ENCODE results near the gene VSTM2B.

Gene VSTM2B

DNA sequence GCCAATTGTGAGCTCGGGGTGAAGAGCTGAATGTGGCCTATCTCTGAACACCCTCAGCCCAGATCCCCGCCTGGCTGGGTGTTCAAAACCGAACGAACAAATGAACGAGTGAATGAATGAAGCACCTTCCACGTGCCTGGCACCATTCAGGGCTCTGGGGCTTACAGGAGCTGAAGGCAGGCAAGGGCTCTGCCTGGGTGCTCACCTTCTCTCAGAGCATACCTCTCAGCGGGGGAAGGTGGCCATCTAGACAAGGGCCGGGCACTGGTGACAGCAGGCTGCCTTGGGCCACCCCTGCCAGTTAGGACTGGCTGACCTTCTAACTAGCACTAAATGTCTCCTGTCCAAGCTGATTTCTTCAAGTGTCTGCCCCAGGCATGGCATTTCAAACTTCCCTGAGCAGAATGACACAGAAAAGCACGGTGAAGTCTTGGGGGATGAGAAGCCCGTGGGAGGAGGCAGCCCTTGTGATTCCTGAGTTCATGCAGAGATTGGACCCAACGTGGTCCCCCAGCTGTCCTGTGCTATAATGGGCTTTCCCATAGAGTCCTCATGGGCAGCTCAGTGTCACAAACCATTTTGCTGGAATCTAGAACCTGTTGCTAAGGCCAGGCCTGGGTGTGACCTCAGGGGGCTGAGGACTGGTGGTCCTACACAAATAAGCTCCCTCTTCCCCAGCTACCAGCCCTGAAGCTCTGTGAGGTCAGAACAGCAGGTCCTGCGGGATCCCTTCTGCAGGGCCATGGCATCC, 27.9 kb upstream of the VSTM2B start:
- no peak for DNase-seq

DNA sequence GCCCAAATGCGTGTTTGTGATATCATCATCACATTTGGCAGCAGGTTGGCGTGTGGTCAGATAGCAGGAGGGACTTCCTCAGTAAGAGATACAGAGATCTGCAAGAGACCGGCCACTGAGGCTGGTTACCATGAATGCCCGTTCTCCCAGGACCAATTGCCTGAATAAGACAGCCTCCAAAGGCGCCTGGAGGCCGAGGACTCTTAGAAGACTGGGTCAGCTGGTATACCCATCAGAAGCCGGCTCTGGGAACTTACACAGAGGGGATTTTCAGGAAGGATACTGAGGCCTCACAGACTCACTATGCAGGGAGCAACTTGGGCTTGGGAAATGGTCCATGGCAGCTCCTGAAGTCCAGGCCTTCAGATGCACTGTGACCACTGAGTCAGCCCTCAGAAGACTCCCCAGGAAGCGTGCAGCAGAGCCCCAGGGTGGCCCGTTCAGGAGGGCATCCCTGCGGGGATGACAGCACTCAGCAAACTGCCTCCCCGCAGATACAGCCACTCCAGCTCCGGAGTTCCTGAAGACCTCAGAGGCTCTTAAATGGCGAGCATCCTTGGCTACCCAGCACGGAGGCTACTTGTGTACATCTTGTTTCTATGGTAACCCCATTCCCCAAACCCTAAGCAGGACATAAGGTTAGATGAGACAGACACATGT, 26.4 kb upstream of the VSTM2B start:
- DNase-seq = no peak

DNA sequence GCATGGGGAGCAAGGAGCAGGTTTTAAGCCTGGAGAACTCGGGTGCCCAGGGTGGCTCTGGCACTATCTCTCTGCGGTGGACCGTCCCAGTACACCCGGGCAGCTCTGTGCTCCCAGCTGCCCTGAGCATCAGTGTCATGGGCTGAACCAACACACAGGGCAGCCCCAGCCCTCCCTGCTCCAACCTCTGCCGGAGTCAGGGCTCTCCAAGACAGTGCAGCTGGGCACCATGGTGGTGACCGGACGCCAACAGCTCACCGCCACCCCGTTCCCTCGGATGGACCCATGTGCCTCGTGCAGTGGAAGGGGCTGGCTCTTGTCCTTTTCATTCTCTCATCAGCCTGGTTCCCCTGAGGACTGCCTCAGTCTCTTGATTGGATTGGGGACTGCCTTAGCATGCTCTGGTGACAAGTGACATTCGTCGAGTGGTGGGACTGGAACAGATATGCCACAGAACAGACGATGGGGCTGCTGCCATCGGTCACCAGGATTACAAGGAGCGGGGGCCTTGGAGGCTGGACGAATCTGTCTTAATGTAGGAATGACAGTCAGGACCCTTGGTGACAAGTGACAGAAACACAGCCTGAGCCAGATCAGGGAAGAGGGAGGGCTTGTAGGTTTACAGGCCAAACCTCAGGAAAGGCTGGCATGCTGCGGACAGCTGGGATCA, 25.7 kb upstream of the VSTM2B start:
- no peak for DNase-seq

DNA sequence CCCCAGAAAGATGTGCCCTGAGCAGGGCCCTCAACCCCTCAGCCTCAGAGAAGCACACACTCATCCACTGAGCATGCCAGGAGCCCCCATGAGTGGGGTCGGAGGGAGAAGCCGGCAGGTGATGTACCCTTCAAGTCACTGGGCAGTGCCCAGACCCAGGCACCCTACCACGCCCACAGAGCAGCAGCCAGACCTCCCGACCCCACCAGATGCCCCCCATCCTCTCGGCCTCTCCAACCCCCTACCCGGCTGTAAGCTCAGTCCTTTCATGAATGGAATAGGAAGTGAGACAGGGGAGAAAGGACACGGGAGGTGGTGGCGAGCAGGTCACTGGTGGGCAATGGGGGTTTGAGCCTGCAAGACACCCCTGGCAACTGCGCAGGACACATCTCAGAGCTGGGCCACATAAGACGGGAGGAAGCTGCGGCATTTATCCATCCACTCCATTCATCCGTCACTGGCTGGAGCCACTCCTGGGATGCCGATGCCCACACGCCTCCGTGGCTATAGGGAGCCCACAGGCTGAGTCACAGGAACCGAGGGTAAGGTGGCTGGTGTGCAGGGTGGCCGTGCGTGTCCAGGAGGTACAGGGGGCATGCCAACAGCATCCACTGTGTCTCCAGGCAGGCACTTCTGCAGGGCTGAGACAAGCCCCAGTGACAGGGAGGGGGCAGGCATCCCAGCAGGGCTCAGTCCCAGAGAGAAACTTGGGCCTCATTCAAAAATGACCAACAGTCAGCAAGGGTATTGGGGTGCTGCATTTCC, 23.8 kb upstream of the VSTM2B start:
- no peak for DNase-seq

GRCh38 chr19:29502581-29502850, 23.3 kb upstream of the VSTM2B start:
- DNase-seq = no peak

DNA sequence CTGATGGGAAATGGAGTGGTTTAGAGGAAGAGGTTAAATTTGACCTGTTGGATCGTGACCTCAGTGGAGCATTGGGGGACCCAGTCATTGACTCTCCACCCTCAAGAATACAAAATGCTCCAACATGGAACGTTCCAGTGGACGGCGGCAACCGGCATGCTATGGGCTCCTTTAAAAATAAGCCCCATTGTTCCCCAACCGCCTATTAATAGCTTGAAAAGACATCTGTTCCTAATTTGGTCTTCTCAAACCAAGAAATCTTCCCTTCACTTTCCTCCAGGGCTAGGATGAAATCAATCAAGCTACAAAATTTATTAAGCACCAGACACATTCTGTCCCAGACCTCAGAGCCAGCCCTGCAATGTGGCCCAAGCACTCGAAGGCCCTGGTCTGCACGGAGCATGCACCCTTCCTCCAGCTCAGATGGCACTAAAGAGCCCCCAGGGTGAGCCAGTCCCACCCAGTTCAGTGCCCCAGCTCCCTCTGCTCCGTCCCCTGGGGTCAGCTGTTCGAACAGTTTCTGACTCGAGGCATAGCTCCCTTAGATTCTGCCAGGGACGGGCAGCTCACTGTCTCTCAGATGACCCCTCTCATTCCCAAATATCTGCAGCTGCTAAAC, 22.5 kb upstream of the VSTM2B start:
- no peak for DNase-seq

- DNase-seq = no peak
Observed at GRCh38 chr19:29503785-29504184, 22.0 kb upstream of the VSTM2B start.

- no peak for DNase-seq
Observed at GRCh38 chr19:29504454-29504853, 21.3 kb upstream of the VSTM2B start.

GRCh38 chr19:29505097-29505824, 20.5 kb upstream of the VSTM2B start:
- DNase-seq = no peak

DNA sequence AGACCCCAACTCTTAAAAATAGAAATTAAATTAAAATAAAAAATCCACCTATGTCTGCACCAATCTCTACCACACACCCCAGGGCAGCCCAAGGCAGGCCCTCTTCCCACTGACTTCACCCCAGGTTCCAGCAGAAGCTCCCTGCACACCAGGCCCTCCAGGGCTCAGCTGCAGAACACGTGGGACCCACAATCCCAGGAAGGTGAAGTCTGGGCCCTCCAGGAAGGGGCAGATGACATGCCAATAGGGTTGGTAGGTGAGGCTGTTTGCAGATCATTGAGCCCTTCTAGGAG, 19.2 kb upstream of the VSTM2B start:
- no peak for DNase-seq

GRCh38 chr19:29507081-29507860, 18.5 kb upstream of the VSTM2B start:
- no peak for DNase-seq

- DNase-seq = no peak
Observed at GRCh38 chr19:29508181-29508580, 17.6 kb upstream of the VSTM2B start.

DNA sequence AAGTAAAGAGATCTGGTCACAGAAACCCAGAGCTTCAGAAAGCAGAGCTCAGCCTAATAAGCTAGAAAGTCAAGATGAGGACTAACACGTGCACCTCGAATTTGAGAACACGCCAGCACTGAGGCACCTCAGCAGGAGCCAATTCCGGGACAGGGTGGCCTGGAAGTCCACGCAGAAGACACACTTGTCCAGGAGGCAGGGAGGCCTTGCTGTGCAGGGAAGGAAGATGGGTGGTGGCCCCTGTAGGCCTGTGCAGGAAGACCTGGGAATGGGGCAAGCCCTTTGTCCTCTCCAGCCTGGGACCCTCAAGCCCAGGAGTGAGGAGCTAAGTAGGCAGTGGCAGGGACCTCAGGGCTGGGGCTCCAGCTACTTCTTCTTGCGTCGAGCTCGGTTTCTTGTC, 16.3 kb upstream of the VSTM2B start:
- DNase-seq = no peak

- no peak for DNase-seq
Observed at GRCh38 chr19:29510701-29511265, 15.0 kb upstream of the VSTM2B start.

DNA sequence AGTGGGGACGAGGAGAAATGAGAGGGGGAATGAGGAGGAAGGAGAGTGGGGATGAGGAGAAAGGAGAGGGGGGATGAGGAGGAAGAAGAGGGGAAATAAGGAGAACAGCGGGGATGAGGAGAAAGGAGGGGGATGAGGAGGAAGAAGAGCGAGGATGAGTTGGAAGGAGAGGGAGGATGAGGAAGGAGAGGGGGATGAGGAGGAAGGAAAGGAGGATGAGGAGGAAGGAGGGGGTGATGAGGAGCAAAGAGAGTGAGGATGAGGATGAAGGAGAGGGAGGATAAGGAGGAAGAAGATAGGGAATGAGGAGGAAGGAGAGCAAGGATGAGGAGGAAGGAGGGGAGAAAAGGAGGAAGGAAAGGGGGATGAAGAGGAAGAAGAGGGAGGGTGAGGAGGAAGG, 14.0 kb upstream of the VSTM2B start:
- DNase-seq = no peak

DNA sequence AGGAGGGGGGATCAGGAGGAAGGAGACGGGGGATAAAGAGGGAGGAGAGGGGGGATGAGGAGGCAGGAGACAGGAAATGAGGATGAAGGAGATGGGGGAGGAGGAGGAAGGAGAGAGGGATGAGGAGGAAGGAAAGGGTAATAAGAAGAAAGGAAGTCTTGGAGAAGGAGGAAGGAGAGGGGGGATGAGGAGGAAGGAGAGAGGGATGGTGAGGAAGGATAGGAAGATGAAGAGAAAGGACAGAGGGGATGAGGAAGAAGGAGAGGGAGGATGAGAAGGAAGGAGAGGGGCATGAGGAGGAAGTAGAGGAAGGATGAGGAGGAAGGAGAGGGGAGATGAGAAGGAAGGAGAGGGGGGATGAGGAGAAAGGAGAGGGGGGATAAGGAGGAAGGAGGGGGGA, 13.0 kb upstream of the VSTM2B start:
- no peak for DNase-seq

DNA sequence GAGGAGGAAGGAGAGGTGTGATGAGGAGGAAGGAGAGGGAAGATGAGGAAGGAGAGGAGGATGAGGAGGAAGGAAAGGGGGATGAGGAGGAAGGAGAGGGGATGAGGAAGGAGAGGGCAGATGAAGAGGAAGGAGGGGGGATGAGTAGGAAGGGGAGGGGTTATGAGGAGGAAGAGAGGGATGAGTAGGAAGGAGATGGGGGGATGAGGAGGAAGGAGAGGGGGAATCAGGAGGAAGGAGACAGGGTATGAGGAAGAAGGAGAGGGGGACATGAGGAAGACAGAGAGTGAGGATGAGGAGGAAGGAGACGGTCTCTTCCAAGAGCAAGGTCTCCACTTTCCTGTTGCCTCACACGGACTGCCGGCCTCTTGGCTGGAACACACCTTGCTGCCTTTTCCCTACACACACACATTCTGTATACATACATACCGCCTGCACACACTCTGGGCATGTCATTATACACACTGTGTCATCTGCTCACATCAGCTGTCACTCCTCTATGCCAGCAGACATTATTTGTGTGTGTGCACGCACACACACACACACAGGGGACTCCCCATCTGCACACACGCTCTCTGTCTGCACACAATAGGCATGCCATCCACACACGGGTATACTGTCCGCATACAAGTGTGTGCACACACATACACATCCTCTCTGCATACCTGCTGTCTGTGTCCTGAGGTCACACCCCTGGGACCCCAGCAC, 11.1 kb upstream of the VSTM2B start:
- no peak for DNase-seq

DNA sequence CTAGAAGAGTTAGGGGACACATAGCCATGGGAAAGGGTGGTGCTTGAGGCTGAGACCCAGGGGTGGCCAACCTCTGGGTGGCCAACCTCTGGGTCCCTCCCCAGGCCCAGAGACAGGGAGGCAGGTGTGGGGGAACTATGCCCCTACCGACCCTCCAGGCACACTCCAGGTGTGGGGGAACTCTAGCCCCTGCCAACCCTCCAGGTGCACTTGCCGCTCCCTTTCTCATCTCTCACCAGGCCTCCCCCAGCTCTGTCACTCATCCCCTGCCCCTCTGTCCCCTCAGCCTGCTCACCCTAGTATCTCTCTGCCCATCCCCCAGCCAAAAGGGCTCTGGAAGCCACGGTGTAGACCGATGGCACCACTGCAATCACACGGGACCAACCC, 10.6 kb upstream of the VSTM2B start:
- no peak for DNase-seq

GRCh38 chr19:29515706-29516357, 10.0 kb upstream of the VSTM2B start:
- DNase-seq = no peak

DNA sequence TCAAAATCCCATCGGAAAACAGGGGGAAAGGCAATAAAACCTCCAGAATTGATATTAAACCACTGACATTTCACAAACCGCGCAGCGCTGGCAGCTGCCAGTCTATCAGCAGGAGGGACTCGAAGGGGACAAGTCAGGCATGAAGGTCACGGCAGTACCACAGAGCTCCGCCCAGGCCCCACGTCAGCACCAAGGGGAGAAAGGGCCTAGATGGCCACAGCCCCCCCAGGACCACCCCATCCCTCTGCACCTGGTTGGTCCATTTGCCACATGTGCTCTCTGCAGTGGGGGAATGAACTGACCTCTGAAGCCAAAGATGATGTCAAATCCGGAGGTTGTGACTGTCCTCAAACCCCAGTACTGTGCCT, 9.5 kb upstream of the VSTM2B start:
- DNase-seq = no peak
